Natural killer cell (primary cell): ENCODE results near the gene CLEC20A. TPM values are rescaled to one million over a fixed set of nuclear protein-coding genes. Genes with fewer than 3 reads are reported as not detected.

Experiments used
- ATAC-seq, 3 donors: fragments of 150-1000 bp in 2 of 3; fragments of 200-7000 bp in 1 of 3; cut with Tn5 transposase; 1 replicate in 1 of 3; 2 replicates in 2 of 3; pipeline ENCODE4 v1.10.0; 2021; ENCODE audit warnings: mild to moderate bottlenecking in 2 of 3, moderate library complexity in 2 of 3
- DNase-seq, 2 donors: peaks; one replicate each; pipeline versions ENCODE4 v3.0.0 to v3.0.0-alpha.2; 2013 to 2021; ENCODE audit warnings: mixed read lengths in 1 of 2
- H3K27ac ChIP-seq: one replicate; pipeline ENCODE4 v1.5.1; 2013; ENCODE audit warnings: mild to moderate bottlenecking, low read length
- H3K27me3 ChIP-seq: one replicate; pipeline ENCODE4 v1.6.1; 2013; ENCODE audit warnings: low read length; ENCODE audit not compliant: control insufficient read depth, insufficient read depth
- H3K36me3 ChIP-seq: one replicate; pipeline ENCODE4 v1.6.1; 2013; ENCODE audit warnings: low read length; ENCODE audit not compliant: control insufficient read depth, insufficient read depth
- H3K4me1 ChIP-seq: one replicate; pipeline ENCODE4 v1.6.1; 2013; ENCODE audit warnings: low read length; ENCODE audit not compliant: control insufficient read depth, insufficient read depth
- H3K4me3 ChIP-seq: one replicate; pipeline ENCODE4 v1.5.1; 2013; ENCODE audit warnings: low read length
- H3K9me3 ChIP-seq: one replicate; pipeline ENCODE4 v1.6.1; 2013; ENCODE audit warnings: low read length; ENCODE audit not compliant: control insufficient read depth, insufficient read depth
- H3K27ac Mint-ChIP-seq, 2 donors: one replicate each; pipeline ENCODE4 v1.8.0; 2022; ENCODE audit warnings: mild to moderate bottlenecking in 2 of 2, mixed read lengths in 2 of 2, moderate library complexity in 1 of 2
- H3K27me3 Mint-ChIP-seq, 2 donors: one replicate each; pipeline ENCODE4 v1.8.0; 2022; ENCODE audit warnings: low read depth in 2 of 2, mixed read lengths in 2 of 2
- H3K36me3 Mint-ChIP-seq: one replicate; pipeline ENCODE4 v1.8.0; 2022; ENCODE audit warnings: mixed read lengths
- H3K4me1 Mint-ChIP-seq, 2 donors: one replicate each; pipeline ENCODE4 v1.8.0; 2022; ENCODE audit warnings: mixed read lengths in 2 of 2
- H3K4me3 Mint-ChIP-seq: one replicate; pipeline ENCODE4 v1.8.0; 2022; ENCODE audit warnings: mild to moderate bottlenecking, moderate library complexity, mixed read lengths
- H3K9me3 Mint-ChIP-seq, 2 donors: one replicate each; pipeline ENCODE4 v1.8.0; 2022; ENCODE audit warnings: mixed read lengths in 2 of 2
- CTCF ChIP-seq: fragments of 200-600 bp; IDR thresholded peaks from one replicate; pipeline ENCODE4 v1.8.0; 2022; ENCODE audit warnings: antibody characterized with exemption
- WGBS: methylation state at CpG from one replicate; pipeline ENCODE4 v1.1.7; 2013; ENCODE audit warnings: missing lambda C conversion rate; ENCODE audit not compliant: insufficient coverage; 5-methylcytosine and 5-hydroxymethylcytosine counted together
- intact Hi-C: fragments of 100-400 bp; cut with micrococcal nuclease; formaldehyde crosslinking; loops from one replicate; pipeline ENCODE4 v1.14.2; 2022
- total RNA-seq, 4 donors: library from RNA; stranded (reverse); fragments of 120-200 nt in 1 of 4; gene quantifications; one replicate each; pipeline versions ENCODE4 v1.2.3 to v1.2.4, GENCODE V29; 2013 to 2022

CLEC20A gene
- total RNA-seq, 3 donors from 2014 or later (not counting 1 experiment from before 2014, with no cell fraction given) = not detected

DNA sequence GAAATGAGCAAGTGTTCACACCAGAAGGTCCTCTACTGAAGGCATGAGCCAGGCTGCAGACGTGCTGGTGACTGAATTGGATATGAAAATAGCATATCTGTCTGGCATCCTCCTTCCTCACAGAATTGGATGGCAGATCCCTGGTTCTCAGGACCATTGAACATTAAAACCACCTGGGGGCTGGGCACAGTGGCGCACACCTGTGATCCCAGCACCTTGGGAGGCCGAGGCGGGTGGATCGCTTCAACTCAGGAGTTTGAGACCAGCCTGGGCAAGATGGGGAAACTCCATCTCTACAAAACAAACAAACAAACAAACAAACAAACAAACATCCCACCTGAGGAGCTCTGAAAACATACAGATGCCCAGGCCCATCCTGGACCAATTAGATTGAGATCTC, 39.6 kb upstream of the CLEC20A start:
- Histone ChIP-seq H3K4me1 (no peaks in the 10 kb centered on the region), H3K27me3 (no peaks in the 10 kb centered on the region), H3K9me3 (no peaks in the 10 kb centered on the region), H3K4me3 (no peak overlapping the region), H3K27ac (no peak overlapping the region), H3K36me3 (no peaks in the 10 kb centered on the region)
- H3K27me3 Mint-ChIP-seq = peaks cover 0 to 7% of the 10 kb centered on the region in 2 donors
- no peak for DNase-seq
- WGBS = 92% methylated on average over 5 of the region's 5 CpGs
- H3K9me3 Mint-ChIP-seq = no peaks in the 10 kb centered on the region
- H3K27ac Mint-ChIP-seq = no peak overlapping the region
- no peak for ATAC-seq
- no peak overlapping the region for H3K4me3 Mint-ChIP-seq
- intact Hi-C loops = no loop called here
- no peaks in the 10 kb centered on the region for H3K36me3 Mint-ChIP-seq
- H3K4me1 Mint-ChIP-seq = peaks cover 6 to 14% of the 10 kb centered on the region in 2 donors
- TF ChIP-seq CTCF = no peak

- no peak overlapping the region for H3K4me3 Mint-ChIP-seq
- Histone ChIP-seq H3K4me3 (no peak overlapping the region), H3K9me3 (no peaks in the 10 kb centered on the region), H3K27me3 (no peaks in the 10 kb centered on the region), H3K36me3 (no peaks in the 10 kb centered on the region), H3K27ac (no peak overlapping the region), H3K4me1 (no peaks in the 10 kb centered on the region)
- peaks cover 5 to 6% of the 10 kb centered on the region in 2 donors for H3K4me1 Mint-ChIP-seq
- no peak for ATAC-seq
- no peak for TF ChIP-seq CTCF
- no peaks in the 10 kb centered on the region for H3K36me3 Mint-ChIP-seq
- no peaks in the 10 kb centered on the region for H3K9me3 Mint-ChIP-seq
- WGBS = 93% methylated on average over 9 of the region's 9 CpGs
- intact Hi-C loops = no loop called here
- H3K27me3 Mint-ChIP-seq = peaks cover 0 to 7% of the 10 kb centered on the region in 2 donors
- H3K27ac Mint-ChIP-seq = no peak overlapping the region
- no peak for DNase-seq
Measured at GRCh38 chr1:178534137-178534868, 37.5 kb upstream of the CLEC20A start.

GRCh38 chr1:178533121-178533946, 36.6 kb upstream of the CLEC20A start:
- H3K27me3 Mint-ChIP-seq = peaks cover 0 to 7% of the 10 kb centered on the region in 2 donors
- DNase-seq (no peak), ATAC-seq (no peak)
- 87% methylated on average over 9 of the region's 9 CpGs for WGBS
- H3K4me3 Mint-ChIP-seq = no peak overlapping the region
- Histone ChIP-seq H3K27me3 (no peaks in the 10 kb centered on the region), H3K9me3 (no peaks in the 10 kb centered on the region), H3K4me3 (no peak overlapping the region), H3K27ac (no peak overlapping the region), H3K4me1 (no peaks in the 10 kb centered on the region), H3K36me3 (no peaks in the 10 kb centered on the region)
- TF ChIP-seq CTCF = no peak
- H3K36me3 Mint-ChIP-seq = no peaks in the 10 kb centered on the region
- no peaks in the 10 kb centered on the region for H3K9me3 Mint-ChIP-seq
- peaks cover 5 to 6% of the 10 kb centered on the region in 2 donors for H3K4me1 Mint-ChIP-seq
- intact Hi-C loops = no loop called here
- H3K27ac Mint-ChIP-seq = no peak overlapping the region
